HG03139 (cell line): Measurements from ENCODE around the gene LLCFC1.

ENCODE experiments used
- ATAC-seq: cut with Tn5 transposase; IDR thresholded peaks from one replicate; pipeline ENCODE4 v1.9.1; 2021; ENCODE audit not compliant: unreplicated experiment

Gene LLCFC1

DNA sequence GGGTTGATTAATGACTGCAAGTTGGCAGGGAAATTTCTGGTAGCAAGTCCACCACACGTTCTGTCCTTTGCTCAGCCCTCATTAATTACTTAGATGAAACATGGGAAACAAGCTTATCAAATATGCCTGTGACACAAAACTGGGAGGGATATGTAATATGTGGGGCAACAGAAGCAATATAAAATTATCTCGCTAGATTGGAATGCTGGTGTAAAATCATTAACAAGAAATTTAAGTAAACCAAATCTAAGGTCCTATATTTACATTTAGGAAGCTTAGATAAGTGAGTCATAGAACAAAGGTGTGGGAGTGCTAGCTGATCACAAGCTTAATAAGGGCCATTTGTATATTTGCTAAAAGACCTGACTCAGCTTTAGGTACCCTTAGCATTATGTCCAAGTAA lies 29.3 kb upstream of the LLCFC1 start:
- ATAC-seq: no peak

DNA sequence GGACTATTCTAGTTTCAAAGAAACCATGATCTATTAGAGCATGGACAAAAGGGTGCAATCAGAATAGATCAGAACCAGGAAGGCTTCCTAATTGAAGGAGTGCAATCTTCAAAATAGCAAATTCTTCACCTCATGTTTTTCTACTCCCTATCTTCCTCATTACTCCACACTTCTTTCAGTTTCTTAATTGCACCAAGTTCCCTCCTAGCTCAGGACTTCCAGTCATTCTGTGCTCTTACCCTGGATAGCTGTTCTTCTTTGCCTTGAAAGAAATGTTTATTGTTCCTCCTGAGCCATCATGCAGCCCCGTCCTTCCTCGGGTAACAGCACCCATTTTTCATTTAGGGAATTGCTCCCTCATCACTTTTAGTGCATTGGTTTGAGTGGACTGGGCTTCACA lies 28.8 kb upstream of the LLCFC1 start:
- ATAC-seq: no peak

- no peak for ATAC-seq
These were observed 26.2 kb upstream of the LLCFC1 start for GRCh38 chr7:142913051-142913450.

DNA sequence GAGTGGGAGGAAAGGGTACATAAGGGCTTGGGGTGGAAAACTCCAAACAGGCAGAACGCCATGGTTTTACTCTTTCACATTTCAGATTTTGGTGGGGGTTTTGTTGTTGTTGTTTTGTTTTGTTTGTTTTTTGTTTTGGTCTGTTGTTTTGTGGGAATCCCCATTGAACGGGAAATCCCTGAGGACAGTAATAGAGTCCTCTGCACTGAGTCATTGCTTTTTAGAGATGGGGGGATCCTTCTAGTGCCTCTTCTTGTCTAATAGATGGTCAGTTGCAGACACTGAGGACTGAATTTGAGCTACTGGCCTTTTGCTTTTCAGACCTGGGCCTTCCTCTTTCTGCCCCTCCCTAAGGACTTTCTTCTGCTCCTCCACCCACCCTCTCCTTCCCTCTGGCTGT lies 25.7 kb upstream of the LLCFC1 start:
- no peak for ATAC-seq

DNA sequence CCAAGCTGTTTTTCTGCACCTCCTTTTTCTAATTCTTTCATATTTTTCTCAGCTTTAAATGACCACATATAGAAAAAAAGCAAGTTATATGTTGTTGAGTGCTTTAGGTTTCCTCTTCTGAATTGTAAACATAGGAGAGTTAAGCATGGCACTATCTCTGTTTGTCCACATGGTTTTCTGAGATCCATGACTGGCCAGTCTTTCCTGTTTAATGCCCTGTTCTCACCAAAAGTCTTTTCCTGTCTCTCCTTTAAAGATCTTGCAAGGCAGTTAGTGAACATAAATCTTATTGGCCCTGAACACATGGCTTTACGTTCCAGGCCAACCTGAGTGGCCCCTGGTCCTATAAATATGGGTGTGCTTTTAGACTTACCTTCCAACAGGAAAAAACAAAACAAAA lies 25.2 kb upstream of the LLCFC1 start:
- ATAC-seq: no peak

DNA sequence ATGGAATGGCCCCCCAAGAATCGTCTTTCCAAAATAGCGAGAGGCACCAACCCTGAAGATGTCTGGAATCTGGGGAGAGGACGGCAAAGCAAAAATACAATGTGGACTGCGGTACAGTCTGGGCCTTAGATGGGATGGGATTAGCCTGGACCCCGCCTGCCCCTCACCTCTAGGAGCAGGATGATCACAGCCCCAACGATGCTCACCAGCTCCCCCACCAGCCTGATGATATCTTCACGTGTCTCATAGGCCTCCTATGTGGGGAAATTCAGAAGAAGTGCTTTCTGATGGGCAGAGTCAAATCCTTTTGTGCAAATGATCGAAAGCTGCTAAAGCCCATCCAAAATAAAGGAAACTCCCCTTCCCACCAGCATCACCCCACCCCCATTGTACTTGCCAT lies 24.0 kb upstream of the LLCFC1 start:
- no peak for ATAC-seq

DNA sequence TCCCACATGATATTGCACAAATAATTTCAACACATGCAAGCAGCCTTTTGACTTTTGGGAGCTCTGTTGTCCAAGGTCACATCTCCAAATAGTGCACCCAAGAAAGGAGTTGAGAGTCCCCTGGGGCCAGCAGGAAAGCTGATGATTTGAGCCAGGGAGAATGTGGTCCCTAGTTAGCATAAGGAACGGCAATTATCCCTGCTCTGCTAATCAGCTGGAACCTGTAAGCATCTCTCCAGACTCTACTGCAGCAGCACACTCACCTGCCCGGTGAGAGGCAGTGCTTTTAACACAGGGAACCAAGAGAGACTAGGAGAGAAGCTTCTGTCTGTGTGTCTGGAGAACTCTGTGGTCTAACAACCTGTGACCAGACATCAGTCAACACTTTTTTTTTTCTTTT lies 22.8 kb upstream of the LLCFC1 start:
- ATAC-seq: no peak

DNA sequence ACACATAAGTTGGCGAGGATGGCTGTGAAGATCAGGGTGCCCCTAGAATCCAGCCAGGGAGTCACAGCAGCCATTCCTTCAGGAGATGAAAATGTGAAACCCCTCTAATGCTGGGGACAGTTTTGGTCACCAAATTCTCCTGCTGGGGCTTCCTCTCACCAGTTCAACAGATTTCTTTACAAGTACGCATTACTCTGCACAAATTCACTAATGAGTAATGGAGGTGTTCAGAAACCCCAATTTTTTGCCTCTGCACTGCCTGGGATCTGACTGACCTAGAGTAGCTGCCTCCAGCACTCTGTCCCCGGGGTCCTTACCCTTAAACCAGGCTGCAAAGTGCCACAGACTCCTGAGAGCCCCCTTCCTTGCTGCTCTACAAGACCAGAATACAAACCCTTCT lies 21.8 kb upstream of the LLCFC1 start:
- no peak for ATAC-seq

- ATAC-seq: no peak
These were observed 20.4 kb upstream of the LLCFC1 start for GRCh38 chr7:142918901-142919300.

DNA sequence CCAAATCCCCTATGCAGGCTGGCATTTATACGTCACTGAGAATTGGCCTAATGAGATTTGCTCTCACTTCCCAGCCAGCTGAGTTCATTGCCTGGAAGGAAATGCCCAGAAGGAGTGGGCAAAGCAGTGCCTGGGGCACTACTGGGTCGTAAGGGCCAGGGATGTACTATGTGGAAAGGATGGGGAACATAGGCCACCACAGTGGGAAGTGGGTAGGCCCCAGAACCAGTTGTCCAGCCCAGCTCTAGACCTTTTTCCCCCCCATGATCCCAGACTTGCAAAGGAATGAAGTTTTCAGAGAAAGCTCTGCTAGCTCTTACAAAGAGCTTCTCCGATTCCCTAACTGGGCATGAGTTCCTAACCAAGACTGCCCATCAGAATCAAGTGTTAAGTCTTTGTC lies 19.6 kb upstream of the LLCFC1 start:
- ATAC-seq: no peak

GRCh38 chr7:142923391-142923790 lies 15.9 kb upstream of the LLCFC1 start:
- no peak for ATAC-seq

DNA sequence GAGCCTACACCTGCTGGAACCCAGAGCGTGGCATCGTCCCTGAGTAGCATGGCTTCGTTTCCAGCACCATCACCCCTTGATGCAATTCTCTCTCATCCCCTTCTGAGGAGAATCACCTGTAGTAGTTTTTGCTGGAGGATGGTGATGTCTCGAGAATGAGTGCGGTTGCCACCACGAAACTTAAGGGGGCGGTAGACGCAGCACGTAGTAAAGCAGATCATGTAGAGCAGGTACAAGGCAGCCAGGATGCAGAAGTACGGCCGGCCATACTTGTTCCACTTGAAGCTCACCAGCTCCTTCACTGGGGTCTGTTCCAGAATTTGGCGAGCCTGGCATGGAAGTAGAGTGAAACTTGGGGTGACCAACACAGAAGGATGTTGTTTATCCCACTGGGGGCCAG lies 13.9 kb upstream of the LLCFC1 start:
- ATAC-seq: no peak

DNA sequence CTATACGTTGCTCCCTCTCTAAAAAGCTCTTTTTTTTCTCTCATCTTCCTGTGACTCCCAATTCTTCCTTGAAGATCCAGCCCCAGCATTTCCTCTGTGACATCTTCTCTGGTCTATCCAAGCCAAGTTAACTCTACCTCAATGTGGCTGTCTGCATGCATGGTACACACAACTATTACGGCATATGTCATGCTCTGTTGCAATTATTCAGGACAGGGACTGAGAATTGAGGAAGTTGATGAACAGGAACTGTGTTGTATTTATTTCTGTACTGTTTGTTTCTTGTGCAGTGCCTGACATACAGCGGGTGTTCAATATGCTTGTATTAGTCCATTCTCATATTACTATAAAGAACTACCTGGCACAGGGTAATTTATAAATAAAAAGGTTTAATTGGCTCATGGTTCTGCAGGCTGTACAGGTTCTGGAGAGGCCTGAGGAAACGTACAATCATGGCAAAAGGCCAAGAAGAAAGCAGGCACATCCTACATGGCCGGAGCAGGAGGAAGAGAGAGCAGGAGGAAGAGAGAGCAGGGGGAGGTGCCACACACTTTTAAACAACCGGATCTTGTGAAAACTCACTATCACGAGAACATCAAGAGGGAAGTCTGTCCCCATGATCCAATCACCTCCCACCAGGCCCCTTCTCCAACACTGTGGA lies 12.1 kb upstream of the LLCFC1 start:
- ATAC-seq: no peak

DNA sequence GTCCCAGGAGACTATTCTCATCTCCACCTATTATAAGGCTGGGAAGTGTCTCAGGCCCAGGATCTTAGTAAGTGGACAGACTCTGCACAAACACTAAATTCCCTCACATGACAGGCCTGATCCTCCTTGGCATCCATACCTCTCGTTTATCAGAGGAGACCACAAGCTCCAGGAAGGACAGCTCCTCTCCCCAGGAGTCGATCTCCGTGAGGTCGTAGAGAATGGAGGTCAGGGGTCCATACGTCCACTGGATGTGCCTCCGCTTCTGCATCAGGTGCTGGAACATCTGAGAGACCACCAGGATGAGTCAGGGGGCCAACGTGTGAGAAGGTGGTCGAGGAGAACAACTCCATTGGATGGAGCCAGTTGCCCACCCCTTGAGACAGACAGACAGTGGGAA lies 11.3 kb upstream of the LLCFC1 start:
- ATAC-seq: no peak

GRCh38 chr7:142930126-142930730 lies 9.1 kb upstream of the LLCFC1 start:
- ATAC-seq: no peak

DNA sequence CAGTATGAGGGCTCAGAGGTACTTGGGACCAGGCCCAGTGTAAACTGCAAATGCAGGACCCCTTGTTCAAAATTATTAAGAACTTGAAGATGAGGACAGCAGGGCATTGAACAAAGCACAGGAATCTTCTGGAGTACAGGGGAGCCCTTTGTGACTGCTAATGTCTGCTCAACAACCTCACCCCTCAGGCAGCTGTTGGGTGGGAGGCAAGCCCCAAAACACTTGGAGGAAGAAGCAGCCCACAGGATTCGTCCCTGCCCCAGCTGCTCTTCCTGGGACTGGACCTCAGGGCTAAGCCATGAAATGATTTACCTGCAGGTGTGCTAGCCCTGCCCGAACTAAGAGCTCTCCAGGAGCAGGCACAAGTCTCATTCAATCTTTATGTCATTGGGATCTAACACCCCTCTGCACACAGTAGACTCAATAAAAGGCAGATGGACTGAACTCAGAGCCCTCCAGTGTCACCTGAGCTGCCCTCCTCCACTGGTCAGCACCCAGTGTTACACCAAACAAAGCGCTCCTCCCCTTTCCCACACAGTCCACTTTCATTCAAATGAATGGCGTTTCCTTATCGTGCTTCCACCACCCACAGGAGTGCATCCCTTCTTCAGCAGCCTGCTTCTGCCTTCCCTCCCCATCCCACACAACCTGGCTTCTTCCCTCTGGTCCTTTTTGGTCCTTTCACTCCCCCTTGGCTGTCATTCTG lies 6.7 kb upstream of the LLCFC1 start:
- ATAC-seq: no peak

DNA sequence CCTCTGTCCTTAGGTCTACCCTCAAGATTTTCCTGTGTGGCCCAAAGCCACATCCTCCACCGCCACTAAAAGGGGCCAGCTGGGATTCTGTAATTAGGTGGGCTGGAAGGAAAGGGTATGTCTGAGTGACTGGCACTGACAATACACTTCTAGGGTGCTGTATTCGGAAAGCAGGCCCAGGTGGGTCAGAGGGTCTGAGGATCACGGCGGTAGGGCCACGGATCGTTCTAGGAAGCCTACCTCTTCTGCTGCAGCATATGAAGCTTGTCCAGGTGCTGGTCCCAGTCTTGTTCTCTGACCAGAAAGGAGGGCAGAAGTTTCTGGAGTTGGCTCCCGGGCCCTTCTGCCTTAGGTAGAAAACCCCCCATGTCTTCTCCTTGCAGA lies 6.2 kb upstream of the LLCFC1 start:
- ATAC-seq: no peak

DNA sequence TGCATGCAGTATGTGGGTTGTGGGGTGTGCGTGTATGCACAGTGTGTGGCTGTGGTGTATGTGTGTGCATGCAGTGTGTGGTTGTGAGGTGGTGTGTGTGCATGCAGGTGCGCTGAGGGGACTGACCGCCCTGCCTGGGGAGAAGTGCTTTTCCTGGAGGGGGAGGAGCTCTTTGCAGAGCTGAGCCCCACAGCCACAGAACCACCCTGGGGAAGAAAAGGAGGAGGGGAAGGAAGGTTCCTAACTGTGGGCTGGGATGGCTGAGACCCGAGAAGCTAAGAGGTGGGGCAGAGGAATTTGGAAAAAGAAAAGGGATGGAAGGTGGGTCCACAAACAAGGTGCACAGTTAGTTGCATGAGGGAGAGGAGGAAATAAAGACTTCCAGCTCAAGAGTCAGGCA lies 5.7 kb upstream of the LLCFC1 start, which contains the start of gene TRPV5:
Gene TRPV5 (minus strand): TSS at position 123 of the 400 bp plus-strand sequence. CDS start 287 bp downstream, outside the sequence.
- ATAC-seq: no peak

DNA sequence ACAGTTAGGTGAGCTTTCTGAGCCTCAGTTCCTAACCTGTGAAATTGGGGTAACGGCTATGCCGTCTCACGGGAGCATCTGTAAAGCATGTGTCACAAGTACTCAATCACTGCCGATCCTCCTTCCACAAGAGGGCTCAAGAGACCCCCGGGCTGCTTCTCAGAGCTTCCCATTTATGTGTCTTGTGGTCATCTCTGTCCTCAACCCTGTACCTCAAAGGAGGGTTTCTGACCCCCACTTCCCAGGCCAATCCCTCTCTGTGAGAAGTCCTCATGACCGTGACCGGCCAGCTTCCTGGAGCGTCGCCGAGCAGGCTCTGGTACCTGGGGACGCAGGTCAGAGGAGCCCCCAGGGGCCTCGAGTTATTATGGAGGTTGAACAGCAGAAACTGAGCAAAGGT lies 5.2 kb upstream of the LLCFC1 start:
- no peak for ATAC-seq

GRCh38 chr7:142935941-142936565 lies 3.2 kb upstream of the LLCFC1 start:
- ATAC-seq: no peak

GRCh38 chr7:142938611-142939010 lies 673 bp upstream of the LLCFC1 start:
- ATAC-seq: no peak

DNA sequence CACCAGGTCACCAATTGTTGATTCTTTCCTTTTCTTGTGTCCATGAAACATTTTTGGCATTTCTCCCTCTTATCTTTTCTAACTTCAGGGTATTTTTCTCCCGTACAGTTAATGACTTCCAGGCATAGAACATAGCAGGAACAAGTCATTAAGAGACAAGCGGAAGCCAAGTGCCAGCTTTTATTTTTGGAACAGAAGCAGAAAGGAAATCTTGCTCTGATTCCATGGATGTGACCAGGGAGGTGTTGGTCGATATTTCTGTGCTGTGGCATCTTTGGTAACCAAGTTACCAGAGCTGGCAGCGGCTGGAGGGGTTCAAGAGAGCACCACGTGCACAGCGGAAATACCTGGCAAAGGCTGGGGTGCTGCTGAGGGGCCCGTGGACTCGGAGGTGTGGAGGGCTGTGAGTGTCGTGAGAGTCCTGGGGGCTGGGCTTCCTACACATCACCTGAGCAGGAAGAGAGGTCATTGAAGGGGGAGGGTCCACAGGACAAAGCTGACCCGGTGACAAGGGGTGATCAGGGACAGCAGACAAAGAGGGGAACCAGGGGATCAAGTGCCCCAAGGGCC lies 1.8 kb downstream of the LLCFC1 start:
- no peak for ATAC-seq
